GM23248 (cell line): ENCODE data around the gene FHOD1. TPM values are rescaled to one million over a fixed set of nuclear protein-coding genes. Genes with fewer than 3 reads are reported as not detected.
A peak's percentile ranks its signal among the peaks of the same experiment; 100 is the strongest.

Experiments used
- DNase-seq: peaks from one replicate; pipeline ENCODE4 v3.0.0-alpha.2; 2015
- H2AFZ ChIP-seq: fragments of 200-600 bp; sonication (generic); 2 replicates; pipeline ENCODE4 v1.6.1; 2016; ENCODE audit warnings: antibody characterized with exemption
- H3F3A ChIP-seq: fragments of 200-600 bp; sonication (generic); 2 replicates; pipeline ENCODE4 v1.6.1; 2016; ENCODE audit warnings: mild to moderate bottlenecking, antibody characterized with exemption, mixed run types; ENCODE audit not compliant: insufficient read depth
- H3K27ac ChIP-seq: fragments of 200-600 bp; sonication (generic); 2 replicates; pipeline ENCODE4 v1.5.1; 2016; ENCODE audit warnings: mild to moderate bottlenecking
- H3K27me3 ChIP-seq: fragments of 200-600 bp; sonication (generic); replicated peaks from 2 replicates; pipeline ENCODE4 v1.6.1; 2016; ENCODE audit warnings: mild to moderate bottlenecking; ENCODE audit not compliant: insufficient read depth
- H3K36me3 ChIP-seq: fragments of 200-600 bp; sonication (generic); 2 replicates; pipeline ENCODE4 v1.6.1; 2016; ENCODE audit warnings: low read depth, mild to moderate bottlenecking
- H3K4me1 ChIP-seq: fragments of 200-600 bp; sonication (generic); 2 replicates; pipeline ENCODE4 v1.6.1; 2016; ENCODE audit warnings: mild to moderate bottlenecking; ENCODE audit not compliant: insufficient read depth
- H3K4me2 ChIP-seq: fragments of 200-600 bp; sonication (generic); one replicate; pipeline ENCODE4 v1.6.1; 2016; ENCODE audit warnings: mild to moderate bottlenecking; ENCODE audit not compliant: unreplicated experiment
- H3K4me3 ChIP-seq: fragments of 200-600 bp; sonication (generic); 2 replicates; pipeline ENCODE4 v1.5.1; 2016; ENCODE audit warnings: mild to moderate bottlenecking
- H3K79me2 ChIP-seq: fragments of 200-600 bp; sonication (generic); 2 replicates; pipeline ENCODE4 v1.6.1; 2016; ENCODE audit warnings: mild to moderate bottlenecking; ENCODE audit not compliant: insufficient read depth
- H3K9ac ChIP-seq: fragments of 200-600 bp; sonication (generic); 2 replicates; pipeline ENCODE4 v1.6.1; 2016; ENCODE audit warnings: mild to moderate bottlenecking
- H3K9me2 ChIP-seq: fragments of 200-600 bp; sonication (generic); 2 replicates; pipeline ENCODE4 v1.6.1; 2016; ENCODE audit warnings: mixed run types, mild to moderate bottlenecking, moderate library complexity; ENCODE audit not compliant: insufficient read depth
- H3K9me3 ChIP-seq: fragments of 200-600 bp; sonication (generic); one replicate; pipeline ENCODE4 v1.6.1; 2017; ENCODE audit warnings: low read depth
- H4K20me1 ChIP-seq: fragments of 200-600 bp; sonication (generic); 2 replicates; pipeline ENCODE4 v1.6.0; 2016; ENCODE audit not compliant: insufficient read depth
- EZH2 ChIP-seq: fragments of 200-600 bp; sonication (generic); IDR thresholded peaks from 2 replicates; pipeline ENCODE4 v1.6.1; 2018; ENCODE audit warnings: antibody characterized with exemption, mild to moderate bottlenecking; ENCODE audit not compliant: insufficient read depth, poor library complexity, severe bottlenecking
- EZH2phosphoT487 ChIP-seq: fragments of 200-600 bp; sonication (generic); IDR thresholded peaks from 2 replicates; pipeline ENCODE4 v1.6.1; 2018; ENCODE audit warnings: antibody characterized with exemption, moderate library complexity, mild to moderate bottlenecking, low read depth; ENCODE audit not compliant: insufficient read depth
- WGBS, 2 experiments: methylation state at CpG; one replicate each; pipeline ENCODE4 v1.1.6; 2015 to 2017; ENCODE audit warnings: low lambda C conversion rate in 2 of 2, low coverage in 1 of 2; ENCODE audit errors: missing lambda C conversion rate in 2 of 2; 5-methylcytosine and 5-hydroxymethylcytosine counted together
- in situ Hi-C: fragments of 300-500 bp; cut with MboI; formaldehyde crosslinking; loops from 2 replicates; pipeline ENCODE4 v1.15.0; 2020
- polyA plus RNA-seq: library from polyadenylated mRNA; unstranded; fragments of >200 nt; fragmentation: Nextera tagmentation; extraction: Ambion mirVana; gene quantifications from 2 replicates; pipeline ENCODE4 v1.2.1, GENCODE V29; 2016
- total RNA-seq: library from RNA; depleted of rRNA; stranded (reverse); fragments of >200 nt; shearing (Covaris generic); gene quantifications from 2 replicates; pipeline ENCODE4 v1.2.3, GENCODE V29; 2014

The FHOD1 gene
- total and polyA plus RNA-seq, 2 experiments from 2014 or later, result 9.3 to 14.9 TPM

- no peak overlapping the region for H2AFZ ChIP-seq
- H3K79me2 ChIP-seq, result 0 out of 2 replicates have a peak, but pooled peaks cover 3% of the 10 kb centered on the region
- no peak overlapping the region for H3K4me2 ChIP-seq
- no peaks in the 10 kb centered on the region for H3K9me3 ChIP-seq
- no peaks in the 10 kb centered on the region for H4K20me1 ChIP-seq
- no peaks in the 10 kb centered on the region; the same call in 1 of the 2 replicates for H3K36me3 ChIP-seq
- H3F3A ChIP-seq, result peaks cover 16% of the 10 kb centered on the region
- no peak overlapping the region for H3K4me3 ChIP-seq
- H3K27ac ChIP-seq, result no peak overlapping the region
- TF ChIP-seq EZH2 (no peak), EZH2phosphoT487 (no peak)
- H3K27me3 ChIP-seq, result no peaks in the 10 kb centered on the region
- H3K9me2 ChIP-seq, result no peaks in the 10 kb centered on the region
- H3K4me1 ChIP-seq, result peaks cover 25% of the 10 kb centered on the region
- in situ Hi-C loops, result no loop called here
- 93 to 95% methylated on average over 11 of the region's 11 CpGs for WGBS, 2 experiments
- H3K9ac ChIP-seq, result no peak overlapping the region
- DNase-seq, result no peak
These were observed 23.7 kb upstream of the FHOD1 start for GRCh38 chr16:67270931-67271338.

GRCh38 chr16:67269766-67270165 lies 22.5 kb upstream of the FHOD1 start:
- WGBS, 2 experiments, result 70% methylated on average over 5 of the region's 5 CpGs
- no peak for TF ChIP-seq EZH2phosphoT487
- no peak for TF ChIP-seq EZH2
- no peaks in the 10 kb centered on the region for H3K79me2 ChIP-seq
- no peaks in the 10 kb centered on the region for H3K9me3 ChIP-seq
- H3K27ac ChIP-seq, result no peak overlapping the region; the same call in 1 of the 2 replicates
- no peak overlapping the region for H3K9ac ChIP-seq
- peak; percentile 77 for DNase-seq
- H3K4me1 ChIP-seq, result peaks cover 25% of the 10 kb centered on the region
- no peak overlapping the region for H3K4me3 ChIP-seq
- peaks cover 16% of the 10 kb centered on the region for H3F3A ChIP-seq
- H2AFZ ChIP-seq, result no peak overlapping the region
- H3K4me2 ChIP-seq, result no peak overlapping the region
- no peaks in the 10 kb centered on the region for H3K9me2 ChIP-seq
- in situ Hi-C loops, result no loop called here
- no peaks in the 10 kb centered on the region for H3K36me3 ChIP-seq
- no peaks in the 10 kb centered on the region for H3K27me3 ChIP-seq
- no peaks in the 10 kb centered on the region for H4K20me1 ChIP-seq

DNA sequence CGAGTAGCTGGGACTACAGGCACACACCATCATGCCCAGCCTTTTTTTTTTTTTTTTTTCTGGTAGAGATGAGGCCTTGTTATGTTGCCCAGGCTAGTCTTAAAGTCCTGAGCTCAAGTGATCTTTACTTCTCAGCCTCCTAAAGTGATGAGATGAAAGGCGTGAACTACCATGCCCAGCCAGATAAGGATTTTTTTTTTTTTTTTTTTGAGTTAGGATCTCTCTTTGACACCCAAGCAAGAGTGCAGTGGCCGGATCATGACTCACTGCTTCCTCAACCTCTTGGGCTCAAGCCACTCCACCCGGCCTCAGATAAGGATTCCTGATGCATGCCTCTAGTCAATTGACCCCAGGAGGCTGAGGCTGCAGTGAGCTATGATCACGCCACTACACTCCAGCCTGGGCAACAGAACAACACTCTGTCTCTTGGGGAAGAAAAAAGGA lies 20.9 kb upstream of the FHOD1 start:
- Histone ChIP-seq H3K4me3 (no peak overlapping the region), H3K4me2 (no peak overlapping the region), H3K79me2 (no peaks in the 10 kb centered on the region), H3K27me3 (no peaks in the 10 kb centered on the region), H3K9me2 (no peaks in the 10 kb centered on the region), H4K20me1 (no peaks in the 10 kb centered on the region), H3F3A (peaks cover 16% of the 10 kb centered on the region), H3K4me1 (peaks cover 25% of the 10 kb centered on the region), H3K27ac (peak overlapping the region; percentile 55), H3K9ac (no peak overlapping the region), H3K36me3 (no peaks in the 10 kb centered on the region), H3K9me3 (no peaks in the 10 kb centered on the region), H2AFZ (no peak overlapping the region)
- peak; percentile 93 for DNase-seq
- in situ Hi-C loops, result no loop called here
- 30 to 38% methylated on average over 4 to 5 of the region's 5 CpGs for WGBS, 2 experiments
- no peak for TF ChIP-seq EZH2phosphoT487
- TF ChIP-seq EZH2, result no peak

GRCh38 chr16:67265834-67266233 lies 18.6 kb upstream of the FHOD1 start:
- in situ Hi-C loops, result no loop called here

DNA sequence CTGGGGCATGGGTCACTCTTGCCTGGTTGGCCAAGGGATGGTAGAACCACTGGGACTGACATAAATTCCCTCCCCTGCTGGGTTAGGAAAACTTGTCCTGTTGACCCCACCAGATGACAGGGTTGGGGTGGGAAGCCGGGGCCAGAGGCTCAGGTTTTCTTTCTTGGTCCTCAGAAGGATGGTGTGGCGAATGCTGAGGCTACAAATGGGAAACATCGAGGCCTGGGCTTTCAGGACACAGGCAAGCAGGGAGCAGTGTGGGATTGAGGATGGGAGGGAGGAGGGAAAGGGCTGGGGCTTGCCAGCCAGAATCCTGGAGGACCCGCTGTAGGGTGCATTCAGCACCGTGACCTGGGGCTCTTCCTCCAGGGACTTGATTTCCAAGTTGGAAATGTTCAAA lies 17.6 kb upstream of the FHOD1 start:
- H3K9me2 ChIP-seq, result no peaks in the 10 kb centered on the region
- no peaks in the 10 kb centered on the region for H3K79me2 ChIP-seq
- H4K20me1 ChIP-seq, result no peaks in the 10 kb centered on the region
- H3K4me2 ChIP-seq, result no peak overlapping the region
- 96% methylated on average over 5 of the region's 5 CpGs for WGBS, 2 experiments
- in situ Hi-C loops, result no loop called here
- no peak overlapping the region for H3K4me3 ChIP-seq
- no peaks in the 10 kb centered on the region for H3K9me3 ChIP-seq
- no peak overlapping the region for H2AFZ ChIP-seq
- H3K36me3 ChIP-seq, result no peaks in the 10 kb centered on the region
- no peaks in the 10 kb centered on the region for H3K27me3 ChIP-seq
- no peak overlapping the region for H3K9ac ChIP-seq
- peaks cover 21% of the 10 kb centered on the region for H3K4me1 ChIP-seq
- TF ChIP-seq EZH2, result no peak
- TF ChIP-seq EZH2phosphoT487, result no peak
- no peak overlapping the region for H3K27ac ChIP-seq
- DNase-seq, result no peak
- H3F3A ChIP-seq, result peaks cover 11% of the 10 kb centered on the region

More at GRCh38 chr16:67265834-67266233, 18.6 kb upstream of the FHOD1 start:
- 82 to 83% methylated on average over 8 of the region's 8 CpGs for WGBS, 2 experiments
- Histone ChIP-seq H3K4me1 (peaks cover 25% of the 10 kb centered on the region), H3K9ac (no peak overlapping the region), H3K27ac (no peak overlapping the region), H3K79me2 (no peaks in the 10 kb centered on the region), H3K27me3 (no peaks in the 10 kb centered on the region), H3K9me2 (no peaks in the 10 kb centered on the region), H3K36me3 (no peaks in the 10 kb centered on the region), H4K20me1 (no peaks in the 10 kb centered on the region), H3K9me3 (no peaks in the 10 kb centered on the region), H2AFZ (no peak overlapping the region), H3F3A (peaks cover 16% of the 10 kb centered on the region), H3K4me2 (no peak overlapping the region), H3K4me3 (no peak overlapping the region)
- DNase-seq, result no peak
- no peak for TF ChIP-seq EZH2phosphoT487
- TF ChIP-seq EZH2, result no peak
